Ureter (tissue), 1 donor: Measurements from ENCODE around the gene EFNA5. TPM values are rescaled to one million over a fixed set of nuclear protein-coding genes. Genes with fewer than 3 reads are reported as not detected.

Source experiments
- DNase-seq: peaks from one replicate; pipeline ENCODE4 v3.0.0-alpha.2; 2020; ENCODE audit warnings: low spot score
- total RNA-seq: library from RNA; stranded (reverse); gene quantifications from one replicate; pipeline ENCODE4 v1.2.4, GENCODE V29; 2023
- donor health status: DM: yes; HTN: yes; CAD: no.

Gene EFNA5
- total RNA-seq, 1 donor from 2014 or later, result 60.4 TPM

DNA sequence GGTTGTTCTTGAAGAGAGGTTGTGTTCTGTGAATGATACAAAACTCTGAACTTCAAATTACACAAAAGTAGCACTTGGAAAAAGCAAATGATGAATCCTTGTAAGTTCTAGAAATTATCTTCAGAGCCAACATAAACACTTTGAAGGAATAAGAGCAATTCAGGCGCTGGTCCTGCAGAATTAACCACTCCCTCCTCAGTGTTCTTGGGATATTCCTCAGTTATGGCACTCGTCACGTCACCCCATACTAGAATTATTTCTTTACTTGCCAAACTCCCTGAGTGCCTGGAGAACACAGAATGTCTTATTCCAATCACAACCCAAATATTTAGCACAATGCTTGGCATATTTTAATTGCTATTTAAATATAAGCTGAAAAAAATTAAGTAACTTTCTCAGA, 126.3 kb downstream of the EFNA5 start:
- DNase-seq, result no peak

DNA sequence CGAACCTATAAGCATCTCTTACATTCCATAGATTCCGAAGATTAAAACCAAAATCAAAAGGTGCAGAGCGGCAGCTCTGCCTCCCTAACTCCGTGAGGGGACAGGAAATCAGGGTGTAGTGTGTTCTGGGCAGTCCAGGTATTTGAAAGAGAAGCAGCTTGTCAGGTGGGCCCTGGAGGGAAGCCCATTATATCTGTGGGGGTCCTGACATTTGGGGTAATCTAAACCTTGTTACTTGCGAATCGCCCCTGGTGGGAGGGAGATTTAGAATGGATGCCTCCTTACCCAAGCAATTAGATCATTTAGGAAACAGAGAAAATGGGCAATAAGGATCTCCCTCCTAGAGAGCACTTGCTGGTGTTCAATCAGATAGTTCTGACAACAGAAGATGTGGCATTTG, 126.9 kb downstream of the EFNA5 start:
- no peak for DNase-seq

DNA sequence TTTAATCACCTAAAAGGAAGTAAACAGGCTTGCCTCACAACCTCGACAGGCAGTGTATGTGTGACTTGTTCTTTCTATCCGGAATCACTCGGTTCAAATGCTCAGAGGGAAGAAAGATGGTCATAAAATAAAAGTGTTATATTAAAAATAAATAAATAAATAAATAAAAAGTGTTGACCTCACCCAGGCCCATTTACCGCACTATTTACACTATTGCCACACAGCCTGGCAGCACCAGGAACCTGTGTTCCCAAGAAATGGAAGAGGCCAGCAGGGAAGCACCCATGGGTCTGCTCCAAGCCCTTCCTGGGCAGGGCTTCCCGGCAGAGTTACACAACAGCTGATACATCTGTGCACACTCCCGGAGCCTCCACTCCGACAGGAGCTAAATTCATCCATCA, 127.9 kb downstream of the EFNA5 start:
- DNase-seq, result peak; percentile 78

DNA sequence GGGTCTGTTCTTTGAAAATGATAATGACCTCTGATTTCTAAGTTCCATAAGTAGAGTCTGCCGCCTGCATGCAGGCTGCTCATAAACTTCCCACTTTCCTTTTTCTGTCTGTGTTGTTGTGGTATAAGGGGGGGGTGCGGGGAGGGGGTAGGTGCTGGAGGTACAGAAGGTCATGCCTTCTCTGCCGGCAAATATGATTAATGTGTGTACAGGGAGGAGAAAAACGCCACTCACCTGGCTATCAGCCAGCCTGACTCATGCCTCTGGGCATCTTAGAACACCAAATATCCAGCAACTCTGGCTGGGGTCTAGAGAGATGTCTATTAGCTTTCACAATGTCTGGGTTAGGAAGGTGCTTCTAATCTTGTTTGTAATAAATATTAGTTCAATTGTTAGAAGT, 128.3 kb downstream of the EFNA5 start:
- DNase-seq, result peak; percentile 86

DNA sequence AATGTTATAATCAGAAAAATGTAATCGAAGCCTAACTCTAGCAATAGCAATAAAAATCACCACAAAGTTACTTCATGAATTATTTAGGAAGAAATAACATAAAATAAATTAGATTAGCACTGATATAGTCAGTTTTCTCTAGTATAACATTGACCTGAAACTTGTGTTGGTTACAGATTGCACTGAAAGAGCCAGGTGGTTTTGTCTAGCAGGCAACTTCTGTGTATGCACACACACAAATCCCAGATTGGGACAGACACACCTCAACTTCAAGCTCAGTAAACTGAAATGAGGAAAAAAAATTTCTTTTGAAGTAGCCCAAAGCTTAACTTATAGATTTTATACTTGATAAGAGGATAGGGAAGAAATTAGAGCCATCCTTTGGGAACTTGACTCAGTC, 129.3 kb downstream of the EFNA5 start:
- DNase-seq, result no peak

DNA sequence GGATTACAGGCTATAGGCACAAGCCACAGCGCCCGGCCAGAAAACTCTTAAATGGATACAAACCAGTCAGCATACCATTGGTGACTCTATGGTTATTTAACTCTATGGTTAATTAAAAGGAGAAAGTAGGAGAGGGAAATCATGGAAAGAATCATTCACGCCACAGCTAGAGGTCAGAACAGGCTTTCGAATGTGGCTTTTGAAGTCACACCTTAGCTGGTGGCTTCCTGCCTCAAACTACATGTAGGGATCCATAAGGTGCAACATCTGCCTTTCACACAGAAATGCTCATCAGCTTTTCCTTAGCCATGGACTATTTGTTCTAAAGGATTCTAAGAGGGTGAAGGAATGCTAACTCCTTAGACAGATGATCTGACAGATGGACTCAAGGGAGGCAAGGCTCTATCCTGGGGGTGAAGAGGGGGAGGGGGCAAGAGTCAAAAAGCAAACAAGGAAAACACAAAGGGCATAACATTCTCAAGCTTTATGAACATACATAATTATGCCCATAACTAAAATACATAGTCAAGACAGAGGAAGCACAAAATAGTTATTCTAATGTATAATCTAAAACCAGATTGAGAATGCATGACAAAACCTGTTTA, 130.9 kb downstream of the EFNA5 start:
- no peak for DNase-seq

DNA sequence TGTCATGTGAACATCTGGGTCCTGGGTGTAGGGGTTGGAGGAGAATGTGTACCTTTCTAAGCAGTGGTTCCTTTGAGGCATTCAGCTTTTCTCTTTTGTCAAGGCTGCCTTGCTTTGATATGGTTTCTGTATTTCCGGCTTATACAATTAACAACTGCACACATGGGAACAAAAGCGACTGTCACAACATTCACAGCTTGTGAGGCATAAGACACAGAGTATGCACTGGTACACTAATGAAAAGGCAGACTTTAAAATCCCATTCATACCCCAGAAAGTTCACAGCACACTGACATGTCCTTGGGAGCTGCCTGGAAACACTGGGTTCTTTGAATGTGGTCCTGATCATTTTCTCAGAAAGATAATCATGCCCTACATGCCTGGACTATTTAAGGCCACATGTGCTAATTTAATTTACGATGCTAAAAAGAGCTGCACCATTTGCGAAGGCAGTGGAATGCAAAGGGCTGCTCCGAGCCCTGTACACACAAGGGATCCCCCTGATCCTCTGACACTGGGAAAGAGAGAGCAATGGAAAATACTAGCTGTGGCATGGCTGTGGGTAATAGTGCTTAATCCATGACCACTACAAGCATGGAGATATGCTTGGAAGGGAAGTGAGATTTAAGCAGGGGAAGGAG, 131.8 kb downstream of the EFNA5 start:
- DNase-seq, result no peak

DNA sequence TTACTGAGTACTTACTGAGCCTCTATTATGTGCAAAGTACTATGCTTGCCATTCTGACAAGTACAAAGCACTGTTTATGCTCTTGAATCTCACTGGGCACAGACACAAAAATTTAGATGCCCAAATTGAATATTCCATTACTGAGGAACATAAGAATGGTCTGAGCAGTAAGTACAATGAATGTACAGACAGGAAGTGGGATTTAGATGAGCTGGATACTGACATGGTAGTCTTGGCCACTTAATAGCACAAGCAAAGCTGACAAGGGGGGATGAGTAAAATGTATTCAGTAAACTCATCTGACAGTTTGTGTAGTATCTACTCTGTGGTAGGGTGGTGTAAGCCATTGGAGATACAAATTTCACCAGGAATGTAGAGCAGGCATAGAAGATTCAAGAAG, 132.4 kb downstream of the EFNA5 start:
- DNase-seq, result no peak

DNA sequence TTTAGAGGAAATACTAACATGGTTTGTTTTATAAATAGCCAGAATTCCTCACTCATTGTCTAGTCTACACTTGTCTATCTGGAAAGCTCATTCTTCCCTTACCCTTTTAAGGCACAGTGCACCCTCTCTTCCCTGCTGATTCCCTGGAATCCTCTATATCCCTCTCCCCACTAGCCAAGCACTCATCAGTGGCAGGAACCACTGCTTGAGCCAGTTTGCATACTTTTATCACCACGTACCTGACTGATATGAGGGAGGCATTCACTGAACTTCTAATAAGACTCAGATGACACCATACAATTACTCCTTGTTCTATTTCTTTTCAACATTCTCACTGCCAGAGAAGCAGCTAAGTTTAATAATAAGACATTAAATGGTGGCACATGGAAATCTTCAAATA, 134.9 kb downstream of the EFNA5 start:
- DNase-seq, result no peak

DNA sequence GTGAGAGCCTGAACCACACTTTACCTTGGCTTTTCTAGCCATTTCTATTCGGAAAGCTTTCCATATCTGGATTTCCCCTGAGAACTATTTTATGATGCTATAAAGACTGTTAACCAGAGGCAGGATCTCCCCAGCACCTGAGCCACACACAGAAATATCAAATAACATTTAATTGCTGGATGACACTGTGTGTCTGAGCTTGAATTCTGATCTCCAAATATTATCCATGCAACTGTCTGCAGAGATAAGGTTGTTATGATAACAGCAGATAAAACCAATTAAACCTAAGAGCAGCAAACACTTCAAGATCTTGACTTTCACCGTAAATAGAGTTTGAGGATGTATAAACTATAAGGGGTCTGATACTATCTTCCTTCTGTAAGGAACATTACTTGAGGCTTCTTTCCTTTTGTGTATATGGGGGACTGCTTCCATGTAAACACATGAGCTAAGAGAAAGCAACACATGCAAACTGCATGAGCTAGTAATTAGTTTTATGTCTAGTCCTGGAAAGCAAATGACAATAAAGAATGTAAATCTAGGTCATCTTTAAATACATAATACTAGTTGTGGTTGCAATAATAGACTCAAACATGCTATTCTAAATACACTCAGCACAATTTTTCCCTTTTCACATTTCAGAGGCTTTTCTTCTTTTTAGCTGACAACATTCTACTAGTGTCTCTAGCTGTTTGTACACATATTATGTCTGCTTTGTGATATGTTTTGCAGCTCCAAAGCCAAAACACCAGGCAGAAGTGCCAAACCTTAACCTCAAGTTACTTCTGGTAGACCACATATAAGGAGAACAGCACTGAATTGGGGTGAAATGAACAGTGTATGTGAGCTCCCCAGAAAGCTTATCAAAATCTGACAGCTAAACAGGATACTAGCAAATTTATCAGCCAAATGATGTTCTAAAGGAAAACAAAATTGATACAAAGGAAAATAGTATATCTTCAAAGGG, 136.5 kb downstream of the EFNA5 start:
- no peak for DNase-seq

DNA sequence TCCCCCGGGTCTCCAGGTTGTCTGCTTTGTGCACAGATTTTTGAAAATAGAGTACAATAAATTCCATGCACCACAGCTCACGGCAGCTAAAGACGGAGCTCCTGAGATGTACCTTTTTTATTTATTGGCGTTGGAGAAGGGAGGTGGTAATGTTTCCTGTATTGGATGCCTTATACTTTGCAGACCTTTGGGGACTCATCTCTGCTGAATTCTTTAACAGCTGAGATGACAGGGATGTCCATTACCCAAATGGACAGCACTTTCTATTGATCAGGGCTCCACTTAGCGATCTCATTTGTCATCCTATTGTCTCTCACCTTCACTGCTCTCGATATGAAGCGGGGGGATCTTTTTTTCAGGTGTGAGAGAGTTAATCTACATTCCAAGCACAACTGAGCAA, 137.8 kb downstream of the EFNA5 start:
- no peak for DNase-seq

DNA sequence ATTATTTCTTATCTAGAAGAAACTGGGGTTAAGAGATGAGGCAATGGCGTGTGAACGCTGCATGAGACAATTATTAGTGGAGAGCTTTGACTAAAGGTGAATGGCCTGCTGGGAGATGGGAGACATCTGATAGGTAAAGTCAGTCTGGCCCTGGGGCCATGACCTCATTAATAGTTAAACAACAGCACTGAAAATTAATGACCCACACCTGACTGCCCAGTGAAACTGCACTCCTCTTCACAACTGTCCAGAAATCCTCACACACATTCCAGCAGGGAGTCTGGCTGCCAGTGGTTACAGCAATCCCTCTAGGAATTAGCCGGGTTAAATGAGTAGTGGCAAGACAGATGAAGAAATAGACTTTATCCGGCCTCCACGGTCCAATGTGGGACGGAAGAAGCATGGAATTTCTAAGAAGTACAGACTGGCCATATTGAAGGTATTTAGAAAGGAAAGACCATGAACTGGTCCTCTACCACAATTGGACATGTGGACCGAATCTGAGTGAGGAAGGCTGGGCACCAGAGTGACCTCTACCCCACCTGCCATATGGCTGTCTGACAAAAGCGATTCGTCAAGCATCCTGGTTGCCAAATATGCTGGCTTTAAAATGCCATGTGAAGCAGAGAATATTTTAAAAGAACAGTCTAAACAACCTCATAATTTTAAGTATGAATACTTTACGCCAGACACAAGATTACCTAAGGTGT, 138.4 kb downstream of the EFNA5 start:
- DNase-seq, result no peak

DNA sequence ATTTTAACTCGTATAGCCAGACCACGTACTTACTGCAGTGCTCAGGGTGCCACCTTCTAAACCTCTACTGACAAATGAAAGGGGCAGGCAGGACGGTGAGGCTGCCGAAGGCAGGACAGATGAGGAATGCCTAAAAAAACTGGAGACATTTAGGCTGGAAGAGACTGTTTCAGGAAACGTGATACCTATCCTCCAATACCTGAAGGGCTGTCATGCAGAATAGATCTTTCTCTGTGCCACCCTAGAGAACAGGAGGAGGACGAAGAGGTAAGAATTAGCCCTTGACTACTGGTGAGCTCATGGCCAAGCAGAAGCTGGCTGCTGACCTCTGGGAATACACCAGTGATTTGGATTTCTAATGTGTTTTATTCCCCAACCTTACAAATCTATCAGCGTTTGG, 139.4 kb downstream of the EFNA5 start:
- no peak for DNase-seq

DNA sequence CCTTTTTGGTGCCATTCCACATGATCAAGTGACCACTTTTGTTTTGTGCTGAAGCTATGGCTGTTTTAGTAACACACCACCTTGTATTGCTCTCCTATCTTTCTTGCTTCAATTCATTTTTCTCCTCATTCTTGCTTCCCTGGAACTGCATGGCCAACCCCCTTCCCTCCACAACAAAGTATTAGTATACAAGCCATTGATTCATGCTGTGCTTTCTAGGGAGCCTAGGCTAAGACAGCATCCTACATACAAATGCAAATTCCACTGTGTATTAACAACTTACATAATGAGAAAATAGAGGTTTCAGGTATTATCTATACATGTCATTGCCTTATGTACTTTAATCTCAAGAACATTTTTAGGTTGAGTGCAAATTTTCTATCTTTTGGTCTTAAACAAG, 141.1 kb downstream of the EFNA5 start:
- DNase-seq, result no peak

DNA sequence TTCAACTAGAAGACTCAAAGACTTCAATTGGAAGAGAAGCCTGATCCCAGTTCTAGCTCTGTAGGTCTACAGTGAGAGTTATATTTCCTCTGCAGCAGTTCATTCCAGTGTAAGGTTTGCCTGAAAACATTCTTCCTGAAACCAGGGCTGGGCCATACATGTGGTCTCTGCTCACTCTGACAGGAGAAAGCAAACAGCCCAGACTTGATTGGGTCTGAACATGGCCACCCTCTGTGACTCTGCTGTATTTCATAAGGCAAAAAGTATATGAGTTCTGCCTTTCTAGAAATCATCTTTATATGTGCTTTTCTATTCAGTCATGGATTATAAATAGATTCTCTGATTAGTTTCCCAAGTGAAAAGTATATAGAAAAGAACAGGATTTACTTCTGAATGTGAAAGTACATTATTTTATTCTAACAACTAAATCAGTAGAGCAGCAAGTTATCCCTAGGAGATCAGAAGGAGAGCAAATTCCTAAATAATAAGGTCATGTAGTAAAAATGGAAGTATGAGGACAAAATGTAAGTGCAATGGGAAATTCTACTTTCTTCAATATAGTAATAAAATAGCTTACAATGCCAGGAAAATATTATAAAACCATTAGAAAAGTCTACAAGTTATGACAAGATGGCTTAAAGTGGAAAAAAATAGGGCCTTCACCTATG, 144.3 kb downstream of the EFNA5 start:
- DNase-seq, result no peak

DNA sequence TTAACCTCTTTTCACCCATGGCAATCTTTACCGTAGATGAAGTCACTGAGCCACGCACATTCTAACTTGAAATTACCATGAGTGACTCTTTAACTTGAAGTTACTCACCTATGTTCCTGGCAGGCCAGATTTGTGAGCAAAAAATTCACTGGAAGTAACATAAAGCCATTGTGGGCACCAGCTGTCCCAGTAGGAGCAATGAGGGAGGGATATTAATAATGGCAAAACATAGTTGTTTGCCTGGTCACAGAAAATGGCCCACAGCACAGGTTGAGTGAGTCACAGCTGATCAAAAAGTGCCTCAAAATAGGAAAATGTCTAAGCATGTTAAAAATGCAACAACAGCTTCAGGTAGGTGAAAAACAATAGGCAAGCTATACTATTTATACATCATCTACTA, 146.6 kb downstream of the EFNA5 start:
- DNase-seq, result no peak

DNA sequence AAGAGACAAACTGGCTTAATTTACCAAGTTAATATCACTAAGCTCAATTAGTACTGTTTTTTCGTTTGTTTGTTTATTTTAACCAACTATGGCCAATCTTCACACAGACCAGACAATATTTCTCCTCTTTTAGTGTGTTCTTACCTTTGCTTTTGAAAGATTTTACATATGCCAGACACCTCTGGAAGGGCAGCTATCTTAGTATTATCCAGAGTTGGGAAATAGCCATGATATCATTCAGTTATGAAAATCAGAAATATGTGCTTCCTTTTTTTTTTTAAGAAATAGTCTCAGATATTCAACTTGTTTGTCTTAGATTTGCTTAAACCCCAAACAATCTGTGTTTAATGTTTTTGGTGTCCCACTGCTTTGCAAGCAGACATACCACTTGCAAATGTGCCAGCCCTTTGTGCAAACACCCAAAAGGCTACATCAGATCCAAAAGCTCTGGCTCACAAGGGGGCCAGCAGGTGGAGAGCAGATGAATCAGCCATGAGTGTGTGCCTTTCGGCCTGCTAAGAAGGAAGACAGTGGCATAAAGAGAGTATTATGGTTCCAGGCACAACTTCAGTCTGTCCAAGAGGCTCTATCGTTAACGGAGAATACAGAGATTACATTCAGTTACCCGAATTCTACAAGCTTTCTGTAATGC, 147.6 kb downstream of the EFNA5 start:
- no peak for DNase-seq

DNA sequence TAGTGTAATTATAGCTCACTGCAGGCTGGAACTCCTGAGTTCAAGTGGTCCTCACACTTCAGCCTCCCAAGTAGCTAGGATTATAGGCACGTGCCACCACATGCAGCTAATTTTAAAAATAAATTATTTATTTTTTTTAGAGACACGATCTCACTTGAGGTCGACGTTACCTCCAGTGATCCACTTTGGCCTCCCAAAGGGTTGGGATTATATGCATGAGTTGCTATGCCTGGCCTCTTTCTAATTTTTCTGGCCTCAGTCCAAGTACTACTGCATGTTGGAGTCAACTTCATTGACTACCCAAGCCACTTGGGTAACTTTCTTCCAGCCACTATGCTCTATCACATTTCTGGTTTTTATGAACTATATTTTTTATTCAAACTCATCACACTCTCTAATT, 148.3 kb downstream of the EFNA5 start:
- DNase-seq, result no peak

DNA sequence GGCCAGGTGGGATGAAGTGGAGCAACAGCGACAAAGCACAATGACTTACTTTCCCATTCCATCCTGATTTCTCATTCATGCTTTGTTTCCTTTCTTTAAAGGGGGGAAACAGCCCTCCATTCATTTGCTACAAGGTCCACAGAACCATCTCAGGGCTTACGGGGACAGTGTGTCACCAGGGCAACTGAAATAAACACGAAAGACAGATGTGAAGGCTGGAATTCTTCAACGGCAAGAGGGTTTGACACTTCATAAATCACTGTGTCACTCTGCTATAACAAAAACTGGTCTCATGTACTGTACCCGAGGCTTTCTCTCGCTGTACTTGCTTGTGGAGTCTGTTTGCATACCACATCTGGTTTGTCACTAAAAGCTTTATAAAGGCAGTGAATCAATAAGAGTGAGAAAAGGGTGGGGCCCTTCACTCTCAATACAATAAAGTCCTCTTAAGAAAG, 150.8 kb downstream of the EFNA5 start:
- DNase-seq, result no peak

DNA sequence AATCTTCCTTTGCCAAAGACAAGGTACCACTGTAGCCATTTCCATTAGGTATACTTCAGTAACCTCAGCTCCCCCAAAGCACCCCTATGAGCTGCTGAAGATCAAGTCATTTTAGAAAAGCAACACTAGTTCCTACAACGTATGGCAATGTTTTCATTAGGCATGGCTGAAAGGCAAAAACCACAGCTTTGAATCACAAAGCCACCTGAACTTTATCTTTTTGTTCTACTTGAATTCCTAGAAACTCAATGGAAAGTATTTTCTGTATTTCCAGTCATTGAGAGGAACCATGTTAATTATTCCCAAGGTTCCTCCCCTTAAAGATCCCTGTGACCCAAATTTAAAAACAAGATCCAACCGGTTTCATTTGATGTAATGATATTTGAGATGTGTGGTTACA, 152.1 kb downstream of the EFNA5 start:
- DNase-seq, result no peak

DNA sequence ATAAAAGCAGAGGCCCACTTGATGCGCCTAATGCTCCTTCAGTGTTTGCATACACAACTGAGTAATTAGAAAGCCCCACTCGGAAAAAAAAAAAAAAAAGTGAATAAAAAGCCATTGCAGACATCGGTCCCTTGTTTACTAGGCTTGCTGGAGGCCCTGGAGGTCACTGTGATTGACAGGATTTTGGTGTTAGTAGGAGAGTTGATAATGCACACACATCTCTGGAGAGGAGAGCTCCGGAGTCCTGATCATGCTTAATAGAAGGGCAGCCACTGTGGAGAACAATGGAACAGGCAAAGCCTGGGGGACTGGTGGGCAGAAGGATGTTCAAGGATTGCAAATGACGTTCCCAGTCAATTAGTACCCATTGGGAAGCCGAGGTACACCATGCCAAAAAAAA, 152.5 kb downstream of the EFNA5 start:
- no peak for DNase-seq
